Neuronal stem cell (in vitro differentiated cells): ENCODE measurements around the gene C1orf56.
A peak's percentile ranks its signal among the peaks of the same experiment; 100 is the strongest.

ENCODE experiments used
- DNase-seq: peaks from one replicate; pipeline ENCODE4 v3.0.0-alpha.2; 2013; ENCODE audit warnings: low spot score
- H2AFZ ChIP-seq: one replicate; pipeline ENCODE4 v1.6.1; 2013; ENCODE audit warnings: mild to moderate bottlenecking, low read length, inconsistent platforms
- H2AK5ac ChIP-seq: 2 replicates; pipeline ENCODE4 v1.6.1; 2013; ENCODE audit warnings: low read depth, mild to moderate bottlenecking, inconsistent platforms, low read length, moderate library complexity, mixed read lengths
- H2BK120ac ChIP-seq: 2 replicates; pipeline ENCODE4 v1.6.1; 2013; ENCODE audit warnings: low read depth, mild to moderate bottlenecking, inconsistent platforms, low read length, moderate library complexity, mixed read lengths
- H2BK12ac ChIP-seq: one replicate; pipeline ENCODE4 v1.6.1; 2013; ENCODE audit warnings: low read length, inconsistent platforms
- H2BK15ac ChIP-seq: 2 replicates; pipeline ENCODE4 v1.6.1; 2013; ENCODE audit warnings: mild to moderate bottlenecking, low read length, inconsistent platforms, mixed read lengths
- H2BK5ac ChIP-seq: one replicate; pipeline ENCODE4 v1.6.1; 2013; ENCODE audit warnings: inconsistent platforms, mild to moderate bottlenecking, low read length, moderate library complexity
- H3K14ac ChIP-seq: one replicate; pipeline ENCODE4 v1.6.1; 2013; ENCODE audit warnings: low read length, inconsistent platforms
- H3K18ac ChIP-seq: 2 replicates; pipeline ENCODE4 v1.6.1; 2013; ENCODE audit warnings: low read length, inconsistent platforms
- H3K23ac ChIP-seq: 2 replicates; pipeline ENCODE4 v1.6.1; 2013; ENCODE audit warnings: low read depth, mild to moderate bottlenecking, mixed read lengths, low read length, inconsistent platforms; ENCODE audit not compliant: poor library complexity
- H3K27ac ChIP-seq: replicated peaks from 3 replicates; pipeline ENCODE4 v1.5.1; 2013; ENCODE audit warnings: low read length, inconsistent platforms
- H3K27me3 ChIP-seq, 3 experiments: 2 replicates each; pipeline ENCODE4 v1.6.1; 2013; ENCODE audit warnings: low read length in 3 of 3, mild to moderate bottlenecking in 2 of 3, inconsistent platforms in 1 of 3, low read depth in 1 of 3, mixed read lengths in 1 of 3, moderate library complexity in 1 of 3; ENCODE audit not compliant: control insufficient read depth in 3 of 3, insufficient read depth in 3 of 3
- H3K36me3 ChIP-seq, 2 donors: replicated peaks in 1 of 2; 2 replicates each; pipeline ENCODE4 v1.6.1; 2013; ENCODE audit warnings: low read length in 2 of 2; ENCODE audit not compliant: control insufficient read depth in 2 of 2, insufficient read depth in 2 of 2
- H3K4ac ChIP-seq: 2 replicates; pipeline ENCODE4 v1.6.1; 2013; ENCODE audit warnings: inconsistent platforms, mild to moderate bottlenecking, low read length, moderate library complexity
- H3K4me1 ChIP-seq, 2 donors: 1 replicate in 1 of 2; 2 replicates in 1 of 2; pipeline ENCODE4 v1.6.1; 2013; ENCODE audit warnings: low read length in 2 of 2, low read depth in 1 of 2; ENCODE audit not compliant: control insufficient read depth in 2 of 2, insufficient read depth in 1 of 2
- H3K4me2 ChIP-seq: one replicate; pipeline ENCODE4 v1.6.1; 2013; ENCODE audit warnings: mild to moderate bottlenecking, low read length, inconsistent platforms; ENCODE audit not compliant: insufficient read depth, poor library complexity, severe bottlenecking
- H3K4me3 ChIP-seq, 2 donors: 2 replicates each; pipeline ENCODE4 v1.5.1; 2013; ENCODE audit warnings: low read length in 2 of 2, mild to moderate bottlenecking in 2 of 2, inconsistent platforms in 1 of 2, moderate library complexity in 1 of 2
- H3K79me1 ChIP-seq: one replicate; pipeline ENCODE4 v1.6.1; 2013; ENCODE audit warnings: low read depth, mild to moderate bottlenecking, inconsistent platforms, low read length, moderate library complexity
- H3K9ac ChIP-seq: one replicate; pipeline ENCODE4 v1.6.1; 2013; ENCODE audit warnings: mild to moderate bottlenecking, low read depth, low read length, inconsistent platforms; ENCODE audit not compliant: poor library complexity
- H3K9me3 ChIP-seq, 2 donors: replicated peaks in 1 of 2; 2 replicates each; pipeline versions ENCODE3 to v1.6.1; 2013; ENCODE audit warnings: low read length in 2 of 2, mild to moderate bottlenecking in 2 of 2, inconsistent platforms in 1 of 2, low read depth in 1 of 2, mixed read lengths in 1 of 2, moderate library complexity in 1 of 2; ENCODE audit not compliant: control insufficient read depth in 2 of 2, insufficient read depth in 1 of 2
- H4K8ac ChIP-seq: one replicate; pipeline ENCODE4 v1.6.1; 2013; ENCODE audit warnings: low read depth, mild to moderate bottlenecking, inconsistent platforms, low read length, moderate library complexity
- H4K91ac ChIP-seq: one replicate; pipeline ENCODE4 v1.6.1; 2013; ENCODE audit warnings: low read length, low read depth, mild to moderate bottlenecking, inconsistent platforms; ENCODE audit not compliant: poor library complexity
- WGBS, 2 donors: extraction: QIAGEN DNeasy Blood & Tissue Kit; methylation state at CpG; one replicate each; pipeline ENCODE4 v1.1.7; 2013; ENCODE audit warnings: missing lambda C conversion rate in 2 of 2, mixed read lengths in 1 of 2; ENCODE audit not compliant: insufficient read length in 2 of 2, insufficient replicate concordance in 1 of 2; ENCODE audit errors: extremely low coverage in 2 of 2; 5-methylcytosine and 5-hydroxymethylcytosine counted together

Gene C1orf56

GRCh38 chr1:151037032-151037431, 10.5 kb upstream of the C1orf56 start:
- Histone ChIP-seq H3K23ac (no peak overlapping the region), H2BK120ac (no peak overlapping the region)

DNA sequence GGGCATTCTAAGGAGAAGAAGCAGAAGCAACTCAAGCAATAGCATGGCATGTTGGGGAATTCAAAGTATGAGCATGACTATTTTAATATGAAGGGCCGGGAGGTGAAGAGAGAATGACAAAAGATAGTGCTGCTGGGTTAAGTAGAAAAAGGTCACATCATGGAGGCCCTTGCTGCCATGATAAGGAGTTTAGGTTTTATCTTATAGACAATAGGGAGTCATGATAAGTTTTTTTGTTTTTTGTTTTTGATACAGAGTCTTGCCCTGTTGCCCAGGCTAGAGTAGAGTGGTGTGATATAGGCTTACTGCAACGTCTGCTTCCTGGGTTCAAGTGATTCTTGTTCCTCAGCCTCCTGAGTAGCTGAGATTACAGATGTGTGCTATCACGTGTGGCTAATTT, 8.0 kb upstream of the C1orf56 start:
- H4K8ac ChIP-seq = no peak overlapping the region
- no peaks in the 10 kb centered on the region for H3K79me1 ChIP-seq
- no peak for DNase-seq
- H2BK120ac ChIP-seq = no peak overlapping the region
- no peak overlapping the region for H3K27ac ChIP-seq
- H3K18ac ChIP-seq = no peak overlapping the region
- no peaks in the 10 kb centered on the region for H3K27me3 ChIP-seq
- no peaks in the 10 kb centered on the region for H3K9me3 ChIP-seq
- no peak overlapping the region for H2BK12ac ChIP-seq
- H3K36me3 ChIP-seq = peaks cover 4 to 12% of the 10 kb centered on the region in 2 donors
- H3K4ac ChIP-seq = no peak overlapping the region
- no peak overlapping the region for H2BK5ac ChIP-seq
- no peak overlapping the region for H2AK5ac ChIP-seq
- no peak overlapping the region for H3K9ac ChIP-seq
- no peaks in the 10 kb centered on the region for H3K4me1 ChIP-seq
- no peak overlapping the region for H2BK15ac ChIP-seq
- H2AFZ ChIP-seq = no peak overlapping the region
- no peak overlapping the region for H3K4me2 ChIP-seq
- H3K14ac ChIP-seq = no peak overlapping the region
- no peak overlapping the region for H3K23ac ChIP-seq
- no peak overlapping the region for H4K91ac ChIP-seq
- H3K4me3 ChIP-seq = no peak overlapping the region
- WGBS, 2 donors = no CpG with 5 or more reads among the region's 3 CpGs

More at GRCh38 chr1:151037032-151037431, 10.5 kb upstream of the C1orf56 start:
- no peaks in the 10 kb centered on the region for H3K4me1 ChIP-seq
- H4K91ac ChIP-seq = no peak overlapping the region
- H3K27me3 ChIP-seq = no peaks in the 10 kb centered on the region
- H3K14ac ChIP-seq = no peak overlapping the region
- no peak overlapping the region for H4K8ac ChIP-seq
- H3K4me3 ChIP-seq = no peak overlapping the region
- H2BK15ac ChIP-seq = no peak overlapping the region
- no peak overlapping the region for H3K18ac ChIP-seq
- no peak overlapping the region for H3K4ac ChIP-seq
- no CpG with 5 or more reads among the region's 6 CpGs for WGBS, 2 donors
- H3K9me3 ChIP-seq = no peaks in the 10 kb centered on the region
- H2BK12ac ChIP-seq = no peak overlapping the region
- H3K79me1 ChIP-seq = no peaks in the 10 kb centered on the region
- no peak overlapping the region for H3K27ac ChIP-seq
- no peak overlapping the region for H3K9ac ChIP-seq
- no peak for DNase-seq
- H2BK5ac ChIP-seq = no peak overlapping the region
- H2AFZ ChIP-seq = no peak overlapping the region
- peaks cover 11 to 26% of the 10 kb centered on the region in 2 donors for H3K36me3 ChIP-seq
- H3K4me2 ChIP-seq = no peak overlapping the region
- no peak overlapping the region for H2AK5ac ChIP-seq

- Histone ChIP-seq H2AFZ (no peak overlapping the region), H3K27me3 (no peaks in the 10 kb centered on the region), H3K14ac (no peak overlapping the region), H3K27ac (no peak overlapping the region), H3K4ac (no peak overlapping the region), H3K79me1 (no peaks in the 10 kb centered on the region), H2BK15ac (no peak overlapping the region), H4K8ac (no peak overlapping the region), H2BK5ac (no peak overlapping the region), H3K36me3 (no peaks in the 10 kb centered on the region), H3K4me1 (peaks cover 0 to 1% of the 10 kb centered on the region in 2 donors), H2BK12ac (no peak overlapping the region), H3K23ac (no peak overlapping the region), H3K4me3 (no peak overlapping the region), H2AK5ac (no peak overlapping the region), H4K91ac (no peak overlapping the region), H3K9me3 (no peaks in the 10 kb centered on the region), H3K9ac (no peak overlapping the region), H2BK120ac (no peak overlapping the region), H3K18ac (no peak overlapping the region), H3K4me2 (no peak overlapping the region)
- no peak for DNase-seq
- WGBS, 2 donors = no CpG with 5 or more reads among the region's 1 CpG
Observed at GRCh38 chr1:151043163-151043562, 4.4 kb upstream of the C1orf56 start.

DNA sequence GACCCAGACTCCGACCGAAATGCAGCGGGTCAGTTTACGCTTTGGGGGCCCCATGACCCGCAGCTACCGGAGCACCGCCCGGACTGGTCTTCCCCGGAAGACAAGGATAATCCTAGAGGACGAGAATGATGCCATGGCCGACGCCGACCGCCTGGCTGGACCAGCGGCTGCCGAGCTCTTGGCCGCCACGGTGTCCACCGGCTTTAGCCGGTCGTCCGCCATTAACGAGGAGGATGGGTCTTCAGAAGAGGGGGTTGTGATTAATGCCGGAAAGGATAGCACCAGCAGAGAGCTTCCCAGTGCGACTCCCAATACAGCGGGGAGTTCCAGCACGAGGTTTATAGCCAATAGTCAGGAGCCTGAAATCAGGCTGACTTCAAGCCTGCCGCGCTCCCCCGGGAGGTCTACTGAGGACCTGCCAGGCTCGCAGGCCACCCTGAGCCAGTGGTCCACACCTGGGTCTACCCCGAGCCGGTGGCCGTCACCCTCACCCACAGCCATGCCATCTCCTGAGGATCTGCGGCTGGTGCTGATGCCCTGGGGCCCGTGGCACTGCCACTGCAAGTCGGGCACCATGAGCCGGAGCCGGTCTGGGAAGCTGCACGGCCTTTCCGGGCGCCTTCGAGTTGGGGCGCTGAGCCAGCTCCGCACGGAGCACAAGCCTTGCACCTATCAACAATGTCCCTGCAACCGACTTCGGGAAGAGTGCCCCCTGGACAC, 534 bp downstream of the C1orf56 start:
- peaks cover 4% of the 10 kb centered on the region for H3K79me1 ChIP-seq
- peak overlapping the region; percentile 83 for H2BK5ac ChIP-seq
- peak overlapping the region; percentile 83 for H3K9ac ChIP-seq
- DNase-seq = peak; percentile 49
- peak overlapping the region; percentile 99 for H3K4me2 ChIP-seq
- peak overlapping the region; percentile 64 for H2AK5ac ChIP-seq
- H4K8ac ChIP-seq = no peak overlapping the region
- H3K27ac ChIP-seq = peak overlapping the region; percentile 62
- no peaks in the 10 kb centered on the region for H3K27me3 ChIP-seq
- H3K36me3 ChIP-seq = peaks cover 12 to 32% of the 10 kb centered on the region in 2 donors
- peak overlapping the region; percentile 72 to 79 for H3K4me3 ChIP-seq
- H2BK120ac ChIP-seq = no peak overlapping the region
- H3K18ac ChIP-seq = peak overlapping the region; percentile 94
- WGBS, 2 donors = no CpG with 5 or more reads among the region's 48 CpGs
- H4K91ac ChIP-seq = no peak overlapping the region
- H3K9me3 ChIP-seq = no peaks in the 10 kb centered on the region
- peak overlapping the region; percentile 96 for H2AFZ ChIP-seq
- H3K14ac ChIP-seq = peak overlapping the region; percentile 85
- peak overlapping the region; percentile 4 for H3K4ac ChIP-seq
- peak overlapping the region; percentile 72 for H2BK15ac ChIP-seq
- H3K23ac ChIP-seq = peak overlapping the region; percentile 66
- H3K4me1 ChIP-seq = peaks cover 2 to 3% of the 10 kb centered on the region in 2 donors
- peak overlapping the region; percentile 59 for H2BK12ac ChIP-seq
